IPS-18a (cell line): Measurements from ENCODE around the gene RFT1.
A peak's percentile ranks its signal among the peaks of the same experiment; 100 is the strongest.

ENCODE experiments used
- H3K27ac ChIP-seq: one replicate; pipeline ENCODE4 v1.5.1; 2013; ENCODE audit warnings: low read length
- H3K27me3 ChIP-seq: one replicate; pipeline ENCODE4 v1.6.1; 2013; ENCODE audit warnings: mild to moderate bottlenecking, low read length; ENCODE audit not compliant: control insufficient read depth, insufficient read depth
- H3K36me3 ChIP-seq: one replicate; pipeline ENCODE4 v1.6.1; 2013; ENCODE audit warnings: low read depth, low read length; ENCODE audit not compliant: control insufficient read depth
- H3K4me1 ChIP-seq: one replicate; pipeline ENCODE4 v1.6.1; 2013; ENCODE audit warnings: low read depth, low read length; ENCODE audit not compliant: control insufficient read depth
- H3K4me3 ChIP-seq: one replicate; pipeline ENCODE4 v1.5.1; 2013; ENCODE audit warnings: low read length
- H3K9ac ChIP-seq: one replicate; pipeline ENCODE4 v1.6.1; 2013; ENCODE audit warnings: mild to moderate bottlenecking, low read length, moderate library complexity
- H3K9me3 ChIP-seq: one replicate; pipeline ENCODE4 v1.6.1; 2013; ENCODE audit warnings: low read depth, low read length; ENCODE audit not compliant: control insufficient read depth

Gene RFT1

GRCh38 chr3:53169045-53169831 lies 39.0 kb upstream of the RFT1 start:
- Histone ChIP-seq H3K36me3 (no peaks in the 10 kb centered on the region), H3K9ac (no peak overlapping the region), H3K4me3 (no peak overlapping the region), H3K4me1 (peaks cover 44% of the 10 kb centered on the region), H3K27ac (no peak overlapping the region), H3K9me3 (no peaks in the 10 kb centered on the region), H3K27me3 (no peaks in the 10 kb centered on the region)

- no peaks in the 10 kb centered on the region for H3K9me3 ChIP-seq
- no peaks in the 10 kb centered on the region for H3K27me3 ChIP-seq
- H3K4me3 ChIP-seq: no peak overlapping the region
- H3K4me1 ChIP-seq: peaks cover 44% of the 10 kb centered on the region
- H3K36me3 ChIP-seq: no peaks in the 10 kb centered on the region
- no peak overlapping the region for H3K27ac ChIP-seq
- H3K9ac ChIP-seq: no peak overlapping the region
Observed at GRCh38 chr3:53168175-53168923, 38.1 kb upstream of the RFT1 start.

GRCh38 chr3:53167418-53168174 lies 37.4 kb upstream of the RFT1 start:
- H3K27me3 ChIP-seq: no peaks in the 10 kb centered on the region
- H3K4me1 ChIP-seq: peaks cover 40% of the 10 kb centered on the region
- H3K36me3 ChIP-seq: no peaks in the 10 kb centered on the region
- H3K9ac ChIP-seq: no peak overlapping the region
- H3K27ac ChIP-seq: no peak overlapping the region
- H3K9me3 ChIP-seq: no peaks in the 10 kb centered on the region
- H3K4me3 ChIP-seq: no peak overlapping the region

GRCh38 chr3:53166781-53167291 lies 36.6 kb upstream of the RFT1 start:
- Histone ChIP-seq H3K27ac (no peak overlapping the region), H3K4me3 (no peak overlapping the region), H3K9ac (no peak overlapping the region), H3K4me1 (peaks cover 32% of the 10 kb centered on the region), H3K9me3 (no peaks in the 10 kb centered on the region), H3K27me3 (no peaks in the 10 kb centered on the region), H3K36me3 (no peaks in the 10 kb centered on the region)

GRCh38 chr3:53166206-53166605 lies 36.0 kb upstream of the RFT1 start:
- Histone ChIP-seq H3K36me3 (no peaks in the 10 kb centered on the region), H3K27ac (no peak overlapping the region), H3K9ac (no peak overlapping the region), H3K9me3 (no peaks in the 10 kb centered on the region), H3K4me1 (peaks cover 26% of the 10 kb centered on the region), H3K4me3 (no peak overlapping the region), H3K27me3 (no peaks in the 10 kb centered on the region)

- Histone ChIP-seq H3K4me1 (peaks cover 21% of the 10 kb centered on the region), H3K27ac (no peak overlapping the region), H3K9me3 (no peaks in the 10 kb centered on the region), H3K36me3 (no peaks in the 10 kb centered on the region), H3K4me3 (no peak overlapping the region), H3K9ac (no peak overlapping the region), H3K27me3 (peaks cover 6% of the 10 kb centered on the region)
Observed at GRCh38 chr3:53164911-53165310, 34.7 kb upstream of the RFT1 start.

- H3K9ac ChIP-seq: no peak overlapping the region
- no peak overlapping the region for H3K4me3 ChIP-seq
- no peaks in the 10 kb centered on the region for H3K9me3 ChIP-seq
- H3K36me3 ChIP-seq: no peaks in the 10 kb centered on the region
- H3K27ac ChIP-seq: no peak overlapping the region
- peaks cover 8% of the 10 kb centered on the region for H3K27me3 ChIP-seq
- peaks cover 19% of the 10 kb centered on the region for H3K4me1 ChIP-seq
Observed at GRCh38 chr3:53163444-53164387, 33.5 kb upstream of the RFT1 start.

GRCh38 chr3:53162672-53163443 lies 32.6 kb upstream of the RFT1 start:
- H3K9ac ChIP-seq: no peak overlapping the region
- no peaks in the 10 kb centered on the region for H3K36me3 ChIP-seq
- peaks cover 10% of the 10 kb centered on the region for H3K4me1 ChIP-seq
- H3K27ac ChIP-seq: no peak overlapping the region
- H3K9me3 ChIP-seq: no peaks in the 10 kb centered on the region
- peaks cover 8% of the 10 kb centered on the region for H3K27me3 ChIP-seq
- peak overlapping the region; percentile 37 for H3K4me3 ChIP-seq

GRCh38 chr3:53161820-53162671 lies 31.8 kb upstream of the RFT1 start:
- H3K9ac ChIP-seq: no peak overlapping the region
- H3K27ac ChIP-seq: no peak overlapping the region
- H3K36me3 ChIP-seq: no peaks in the 10 kb centered on the region
- H3K4me3 ChIP-seq: peak overlapping the region; percentile 73
- peaks cover 8% of the 10 kb centered on the region for H3K27me3 ChIP-seq
- H3K9me3 ChIP-seq: no peaks in the 10 kb centered on the region
- H3K4me1 ChIP-seq: peaks cover 4% of the 10 kb centered on the region
